ENCODE measurements around the gene ZNF578. TPM values are rescaled to one million over a fixed set of nuclear protein-coding genes. Genes with fewer than 3 reads are reported as not detected.
"Not testable (repeated sequence)": the region's sequence is repeated elsewhere in the genome, so short reads cannot be mapped to it uniquely, and the experiment has no call there.

The ZNF578 gene
- total RNA-seq, 2 donors from 2014 or later: 11.8 to 29.8 TPM

DNA sequence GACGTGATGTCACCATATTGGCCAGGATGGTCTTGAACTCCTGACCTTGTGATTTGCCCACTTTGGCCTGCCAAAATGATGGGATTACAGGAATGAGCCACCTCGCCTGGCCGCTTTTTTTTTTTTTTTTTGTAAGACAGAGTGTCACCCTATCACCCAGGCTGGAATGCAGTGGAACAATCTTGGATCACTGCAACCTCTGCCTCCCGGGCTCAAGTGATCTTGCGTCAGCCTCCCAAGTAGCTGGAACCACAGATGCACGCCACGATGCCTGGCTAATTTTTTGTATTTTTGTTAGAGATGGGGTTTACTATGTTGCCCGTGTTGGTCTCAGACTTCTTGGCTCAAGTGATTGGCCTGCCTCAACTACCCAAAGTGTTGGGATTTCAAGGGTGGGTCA lies 45.2 kb downstream of the ZNF578 start:
- TF ChIP-seq, protein P1, sequence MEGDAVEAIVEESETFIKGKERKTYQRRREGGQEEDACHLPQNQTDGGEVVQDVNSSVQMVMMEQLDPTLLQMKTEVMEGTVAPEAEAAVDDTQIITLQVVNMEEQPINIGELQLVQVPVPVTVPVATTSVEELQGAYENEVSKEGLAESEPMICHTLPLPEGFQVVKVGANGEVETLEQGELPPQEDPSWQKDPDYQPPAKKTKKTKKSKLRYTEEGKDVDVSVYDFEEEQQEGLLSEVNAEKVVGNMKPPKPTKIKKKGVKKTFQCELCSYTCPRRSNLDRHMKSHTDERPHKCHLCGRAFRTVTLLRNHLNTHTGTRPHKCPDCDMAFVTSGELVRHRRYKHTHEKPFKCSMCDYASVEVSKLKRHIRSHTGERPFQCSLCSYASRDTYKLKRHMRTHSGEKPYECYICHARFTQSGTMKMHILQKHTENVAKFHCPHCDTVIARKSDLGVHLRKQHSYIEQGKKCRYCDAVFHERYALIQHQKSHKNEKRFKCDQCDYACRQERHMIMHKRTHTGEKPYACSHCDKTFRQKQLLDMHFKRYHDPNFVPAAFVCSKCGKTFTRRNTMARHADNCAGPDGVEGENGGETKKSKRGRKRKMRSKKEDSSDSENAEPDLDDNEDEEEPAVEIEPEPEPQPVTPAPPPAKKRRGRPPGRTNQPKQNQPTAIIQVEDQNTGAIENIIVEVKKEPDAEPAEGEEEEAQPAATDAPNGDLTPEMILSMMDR (conservative IDR thresholded peaks at IDR 0.05): no peak
- 74 to 91% methylated on average over 4 to 8 of the region's 8 CpGs for WGBS, 2 experiments (ENCODE audit: insufficient coverage in 1 of 2, insufficient read length in 1 of 2)
- DNase-seq: no peak

DNA sequence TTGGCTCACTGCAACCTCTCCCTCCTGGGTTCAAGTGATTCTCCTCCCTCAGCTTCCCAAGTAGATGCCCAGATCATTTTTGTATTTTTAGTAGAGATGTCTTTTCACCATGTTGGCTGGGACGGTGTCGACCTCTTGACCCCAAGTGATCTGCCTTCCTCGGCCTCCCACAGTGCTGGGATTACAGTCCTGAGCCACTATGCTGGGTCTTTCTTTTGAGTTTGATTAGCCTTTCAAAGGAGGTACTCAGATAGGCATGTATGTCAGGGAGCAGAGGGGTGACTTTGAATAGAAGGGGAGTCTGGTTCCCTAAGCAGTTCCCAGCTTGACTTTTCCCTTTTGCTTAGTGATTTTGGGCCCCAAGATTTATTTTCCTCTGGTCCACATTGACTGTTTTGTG lies 47.1 kb downstream of the ZNF578 start:
- not testable (repeated sequence) for H3K27ac ChIP-seq (ENCODE audit: low read depth, low read length); H3K27me3 Mint-ChIP-seq (ENCODE audit: insufficient read depth); H3K9me3 ChIP-seq (ENCODE audit: control insufficient read depth, low read length); H3K36me3 ChIP-seq (ENCODE audit: control insufficient read depth, insufficient read depth, low read length); H3K4me3 ChIP-seq (ENCODE audit: low read length); H3K4me1 ChIP-seq (ENCODE audit: control insufficient read depth, insufficient read depth, low read length); H3K9ac ChIP-seq (ENCODE audit: extremely low read depth, low read length, poor library complexity, severe bottlenecking); H3K27me3 ChIP-seq (ENCODE audit: control insufficient read depth, insufficient read depth, low read length, poor library complexity, severe bottlenecking); H3K27ac Mint-ChIP-seq; H3K9me3 Mint-ChIP-seq
- Mint-ChIP-seq H3K4me3 (peak overlapping the region; percentile 13), H3K36me3 (ENCODE audit: low read depth) (peaks cover 83% of the 10 kb centered on the region), H3K4me1 (peaks cover 26% of the 10 kb centered on the region)
- DNase-seq: peak; percentile 74
- 40% methylated on average over 1 to 3 of the region's 3 CpGs for WGBS, 2 experiments (ENCODE audit: insufficient coverage in 1 of 2, insufficient read length in 1 of 2)

More for the DNA sequence above, 45.2 kb downstream of the ZNF578 start:
- H3K9me3 Mint-ChIP-seq: peaks cover 2% of the 10 kb centered on the region
- peaks cover 73% of the 10 kb centered on the region for H3K36me3 Mint-ChIP-seq (ENCODE audit: low read depth)
- peaks cover 32% of the 10 kb centered on the region for H3K4me1 Mint-ChIP-seq
- no peaks in the 10 kb centered on the region for H3K36me3 ChIP-seq (ENCODE audit: control insufficient read depth, insufficient read depth, low read length)
- H3K9ac ChIP-seq (ENCODE audit: extremely low read depth, low read length, poor library complexity, severe bottlenecking): no peak overlapping the region
- H3K27ac Mint-ChIP-seq: no peak overlapping the region
- no peak overlapping the region for H3K4me3 ChIP-seq (ENCODE audit: low read length)
- no peaks in the 10 kb centered on the region for H3K4me1 ChIP-seq (ENCODE audit: control insufficient read depth, insufficient read depth, low read length)
- H3K27ac ChIP-seq (ENCODE audit: low read depth, low read length): no peak overlapping the region
- no peaks in the 10 kb centered on the region for H3K27me3 Mint-ChIP-seq (ENCODE audit: insufficient read depth)
- no peaks in the 10 kb centered on the region for H3K27me3 ChIP-seq (ENCODE audit: control insufficient read depth, insufficient read depth, low read length, poor library complexity, severe bottlenecking)
- no peak overlapping the region for H3K4me3 Mint-ChIP-seq
- H3K9me3 ChIP-seq (ENCODE audit: control insufficient read depth, low read length): no peaks in the 10 kb centered on the region

DNA sequence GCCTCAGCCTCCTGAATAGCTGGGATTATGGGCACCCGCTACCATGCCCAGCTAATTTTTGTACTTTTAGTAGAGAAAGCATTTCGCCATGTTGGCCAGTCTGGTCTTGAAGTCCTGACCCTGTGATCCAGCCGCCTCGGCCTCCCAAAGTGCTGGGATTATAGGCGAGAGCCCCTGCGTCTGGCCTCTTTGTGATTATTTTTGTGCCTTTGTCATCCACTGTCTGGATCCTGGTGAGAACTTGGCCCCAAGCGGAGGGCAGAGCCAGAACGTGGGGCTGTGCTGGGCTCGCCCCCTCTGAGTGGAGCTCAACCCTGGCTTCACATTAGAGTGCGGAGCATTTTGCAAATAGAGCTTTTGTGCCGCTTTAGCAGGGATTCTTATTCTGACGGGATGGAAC lies 47.6 kb downstream of the ZNF578 start:
- DNase-seq; H3K4me3 Mint-ChIP-seq; H3K9me3 ChIP-seq (ENCODE audit: control insufficient read depth, low read length); H3K9ac ChIP-seq (ENCODE audit: extremely low read depth, low read length, poor library complexity, severe bottlenecking); H3K36me3 ChIP-seq (ENCODE audit: control insufficient read depth, insufficient read depth, low read length); H3K27ac Mint-ChIP-seq; H3K27me3 Mint-ChIP-seq (ENCODE audit: insufficient read depth); H3K4me3 ChIP-seq (ENCODE audit: low read length); H3K27ac ChIP-seq (ENCODE audit: low read depth, low read length); H3K9me3 Mint-ChIP-seq; H3K4me1 ChIP-seq (ENCODE audit: control insufficient read depth, insufficient read depth, low read length); H3K27me3 ChIP-seq (ENCODE audit: control insufficient read depth, insufficient read depth, low read length, poor library complexity, severe bottlenecking): not testable (repeated sequence)
- H3K36me3 Mint-ChIP-seq (ENCODE audit: low read depth): peaks cover 83% of the 10 kb centered on the region
- 61 to 75% methylated on average over 7 to 12 of the region's 12 CpGs for WGBS, 2 experiments (ENCODE audit: insufficient coverage in 1 of 2, insufficient read length in 1 of 2)
- peaks cover 26% of the 10 kb centered on the region for H3K4me1 Mint-ChIP-seq

- no peak for DNase-seq
- H3K4me1 Mint-ChIP-seq: no peaks in the 10 kb centered on the region
- no peaks in the 10 kb centered on the region for H3K9me3 Mint-ChIP-seq
- peaks cover 8% of the 10 kb centered on the region for H3K9me3 ChIP-seq (ENCODE audit: control insufficient read depth, low read length)
- no peaks in the 10 kb centered on the region for H3K36me3 ChIP-seq (ENCODE audit: control insufficient read depth, insufficient read depth, low read length)
- H3K27me3 Mint-ChIP-seq (ENCODE audit: insufficient read depth): no peaks in the 10 kb centered on the region
- H3K27ac ChIP-seq (ENCODE audit: low read depth, low read length): no peak overlapping the region
- TF ChIP-seq, protein P1 (conservative IDR thresholded peaks at IDR 0.05): no peak
- no peaks in the 10 kb centered on the region for H3K4me1 ChIP-seq (ENCODE audit: control insufficient read depth, insufficient read depth, low read length)
- no peak overlapping the region for H3K4me3 Mint-ChIP-seq
- no peak overlapping the region for H3K9ac ChIP-seq (ENCODE audit: extremely low read depth, low read length, poor library complexity, severe bottlenecking)
- WGBS, 2 experiments (ENCODE audit: insufficient coverage in 1 of 2, insufficient read length in 1 of 2): 82 to 91% methylated on average over 3 to 5 of the region's 5 CpGs
- H3K27ac Mint-ChIP-seq: no peak overlapping the region
- H3K36me3 Mint-ChIP-seq (ENCODE audit: low read depth): peaks cover 96% of the 10 kb centered on the region
- H3K4me3 ChIP-seq (ENCODE audit: low read length): no peak overlapping the region
- no peaks in the 10 kb centered on the region for H3K27me3 ChIP-seq (ENCODE audit: control insufficient read depth, insufficient read depth, low read length, poor library complexity, severe bottlenecking)
Observed at GRCh38 chr19:52507266-52507665, 53.9 kb downstream of the ZNF578 start.
